NCI-H2196 (cell line): ENCODE data around the gene CORO6.
A peak's percentile ranks its signal among the peaks of the same experiment; 100 is the strongest.

Source experiments
- DNase-seq: peaks from one replicate; lab custom pipeline; 2025; ENCODE audit not compliant: unreplicated experiment; lab: John Stamatoyannopoulos, UW

The CORO6 gene

GRCh38 chr17:29613856-29614255 lies 8.9 kb downstream of the CORO6 start:
- DNase-seq = no peak

DNA sequence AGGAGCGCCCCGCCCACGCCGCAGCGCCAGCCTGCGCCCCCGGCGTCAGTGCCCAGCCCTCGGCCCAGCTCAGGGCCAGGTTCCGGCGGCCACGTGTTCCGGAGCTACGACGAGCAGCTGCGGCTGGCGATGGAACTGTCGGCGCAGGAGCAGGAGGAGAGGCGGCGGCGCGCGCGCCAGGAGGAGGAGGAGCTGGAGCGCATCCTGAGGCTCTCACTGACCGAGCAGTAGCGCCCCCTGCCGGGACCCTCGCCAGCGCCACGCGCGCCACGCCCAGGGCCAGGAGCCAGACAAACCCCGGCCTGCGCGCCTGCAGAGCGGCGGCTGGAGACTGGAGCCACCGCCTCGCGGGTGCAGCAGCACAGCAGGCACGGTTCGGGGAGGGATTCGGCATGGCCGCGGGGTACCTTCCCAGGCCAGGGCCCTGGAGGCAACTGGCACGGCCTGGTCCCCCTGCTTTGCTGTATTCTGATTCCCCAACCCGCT lies 9.3 kb downstream of the CORO6 start:
- DNase-seq = no peak

DNA sequence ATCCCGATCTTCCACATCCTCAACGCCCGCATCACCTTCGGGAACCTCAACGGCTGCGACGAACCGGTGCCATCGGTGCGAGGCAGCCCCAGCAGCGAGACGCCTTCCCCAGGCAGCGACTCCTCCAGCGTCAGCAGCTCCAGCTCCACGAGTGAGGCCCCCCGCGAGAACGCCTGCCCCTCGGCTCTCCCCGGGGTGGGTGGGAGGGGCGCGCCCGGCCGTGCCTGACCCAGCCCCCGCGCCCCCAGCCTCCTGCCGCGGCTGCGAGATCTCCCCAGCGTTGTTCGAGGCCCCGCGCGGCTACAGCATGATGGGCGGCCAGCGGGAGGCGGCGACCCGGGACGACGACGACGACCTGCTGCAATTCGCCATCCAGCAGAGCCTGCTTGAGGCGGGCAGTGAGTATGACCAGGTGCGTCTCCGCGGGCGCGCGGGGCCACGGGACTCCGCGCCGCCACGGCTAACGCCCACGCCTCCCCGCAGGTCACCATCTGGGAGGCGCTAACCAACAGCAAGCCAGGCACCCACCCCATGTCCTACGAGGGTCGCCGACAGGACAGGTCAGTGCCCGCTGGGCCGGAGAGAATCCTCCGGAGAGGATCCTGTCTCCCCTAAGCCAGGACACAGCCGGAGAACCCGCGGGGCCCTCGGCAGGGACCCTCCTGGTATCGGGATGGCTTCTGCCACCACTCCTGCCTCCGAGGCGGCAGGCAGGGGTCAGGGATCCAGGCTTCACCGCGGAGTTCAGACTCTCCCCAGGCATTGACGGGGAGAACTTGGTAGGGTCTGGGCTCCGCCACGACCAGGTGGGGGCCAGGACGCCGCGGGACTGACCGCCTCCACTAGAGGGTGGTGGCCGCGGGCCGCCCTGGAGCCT lies 10.1 kb downstream of the CORO6 start:
- DNase-seq = no peak

- no peak for DNase-seq
These were observed 10.7 kb downstream of the CORO6 start for GRCh38 chr17:29612094-29612403.

DNA sequence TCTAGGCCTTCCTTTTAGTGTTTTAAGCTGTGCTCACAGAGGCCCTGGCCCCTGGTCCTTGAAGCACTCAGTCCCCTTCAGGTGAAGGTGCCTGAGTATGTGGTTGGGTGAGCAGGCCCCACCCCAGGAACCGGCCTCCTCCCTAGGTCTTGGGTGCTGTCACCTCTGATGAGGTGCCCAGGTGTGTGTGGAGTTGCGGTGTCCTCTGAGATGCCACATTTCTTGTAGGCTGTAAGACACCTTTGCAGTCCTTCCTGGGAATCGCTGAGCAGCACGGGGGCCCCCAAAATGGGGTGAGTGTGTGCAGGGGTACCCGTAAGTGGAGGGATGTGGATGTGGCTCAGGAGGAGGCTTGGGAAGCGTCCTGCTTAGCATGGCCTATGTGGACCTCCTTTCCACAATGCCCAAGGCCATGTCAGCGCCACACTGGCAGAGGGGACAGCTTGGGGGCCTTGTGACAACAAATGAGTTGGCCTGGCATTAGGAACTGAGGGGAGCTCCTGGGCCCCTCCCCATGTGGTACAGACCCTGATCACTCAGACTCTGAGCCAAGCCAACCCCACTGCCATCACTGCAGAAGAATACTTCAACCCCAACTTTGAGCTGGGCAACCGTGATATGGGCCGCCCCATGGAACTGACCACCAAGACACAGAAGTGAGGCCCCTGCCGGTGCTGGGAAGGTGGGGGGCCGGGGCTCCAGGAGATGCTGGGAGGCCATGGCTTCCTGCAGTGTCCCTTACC lies 11.2 kb downstream of the CORO6 start:
- DNase-seq = no peak

DNA sequence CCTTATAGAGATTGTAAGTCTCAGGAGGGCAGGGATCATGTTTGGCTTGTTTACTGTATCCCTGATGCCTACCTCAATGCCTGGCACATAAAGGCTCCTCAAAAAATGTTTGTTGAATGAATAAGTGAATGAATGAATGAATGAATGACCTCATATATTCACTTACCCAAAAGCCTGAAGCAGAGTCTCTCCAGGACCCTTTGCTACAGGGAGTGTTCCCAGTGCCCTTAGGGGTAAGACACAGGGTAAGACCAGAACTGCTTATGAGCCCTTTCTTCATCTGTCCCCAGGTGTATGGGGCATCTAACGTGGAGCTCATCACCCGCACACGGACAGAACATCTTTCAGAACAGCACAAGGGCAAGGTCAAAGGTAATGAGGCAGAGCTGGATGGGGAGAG lies 12.3 kb downstream of the CORO6 start:
- DNase-seq = no peak

GRCh38 chr17:29608986-29609385 lies 13.7 kb downstream of the CORO6 start:
- DNase-seq = no peak

- DNase-seq = no peak
These were observed 15.0 kb downstream of the CORO6 start for GRCh38 chr17:29607557-29608195.

- DNase-seq = no peak
These were observed 19.5 kb downstream of the CORO6 start for GRCh38 chr17:29603109-29603674.

DNA sequence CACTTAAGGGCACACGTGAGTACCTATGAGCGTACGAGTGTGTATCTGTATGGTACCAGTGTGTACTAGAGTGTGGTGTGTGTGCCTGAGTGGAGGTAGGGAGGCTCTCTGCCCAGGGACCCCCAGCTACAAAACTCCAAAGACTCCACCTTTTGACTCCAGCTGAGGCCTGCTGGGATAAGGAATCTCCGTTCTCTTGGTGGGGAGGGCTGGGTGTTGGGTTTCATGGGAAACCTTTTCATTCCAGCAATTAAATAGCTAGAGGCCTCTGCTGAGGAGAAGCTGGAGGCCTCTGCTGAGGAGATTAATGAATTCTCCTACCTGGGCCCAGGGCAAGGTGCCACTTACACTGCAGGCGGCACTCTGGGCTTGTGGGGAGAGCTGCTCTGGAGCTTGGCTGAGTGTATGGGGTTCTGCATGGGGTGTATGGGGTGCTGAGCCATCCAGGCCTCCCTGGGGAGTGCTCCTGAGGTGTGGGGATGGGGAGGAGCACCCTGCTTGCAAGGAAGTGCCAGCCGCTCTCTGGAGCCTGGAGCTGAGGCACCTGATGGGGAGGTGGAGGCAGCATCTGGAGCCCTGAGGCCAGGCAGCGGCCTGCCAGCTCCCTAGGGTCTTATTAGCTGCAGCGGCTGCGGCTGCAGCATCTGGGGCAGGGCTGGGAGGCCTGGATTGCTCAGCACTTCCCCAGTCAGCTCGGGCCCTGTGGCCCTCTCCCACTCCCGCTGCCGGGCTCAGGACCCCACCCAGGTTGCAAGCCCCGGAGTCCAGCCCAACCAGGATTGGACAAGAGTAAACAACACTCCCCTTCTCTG lies 25.1 kb downstream of the CORO6 start:
- no peak for DNase-seq

- DNase-seq = no peak
These were observed 25.9 kb downstream of the CORO6 start for GRCh38 chr17:29596811-29597210.

- DNase-seq = no peak
These were observed 26.6 kb downstream of the CORO6 start for GRCh38 chr17:29595943-29596774.

- no peak for DNase-seq
These were observed 27.4 kb downstream of the CORO6 start for GRCh38 chr17:29595107-29595942.

GRCh38 chr17:29594519-29595090 lies 28.1 kb downstream of the CORO6 start:
- no peak for DNase-seq

DNA sequence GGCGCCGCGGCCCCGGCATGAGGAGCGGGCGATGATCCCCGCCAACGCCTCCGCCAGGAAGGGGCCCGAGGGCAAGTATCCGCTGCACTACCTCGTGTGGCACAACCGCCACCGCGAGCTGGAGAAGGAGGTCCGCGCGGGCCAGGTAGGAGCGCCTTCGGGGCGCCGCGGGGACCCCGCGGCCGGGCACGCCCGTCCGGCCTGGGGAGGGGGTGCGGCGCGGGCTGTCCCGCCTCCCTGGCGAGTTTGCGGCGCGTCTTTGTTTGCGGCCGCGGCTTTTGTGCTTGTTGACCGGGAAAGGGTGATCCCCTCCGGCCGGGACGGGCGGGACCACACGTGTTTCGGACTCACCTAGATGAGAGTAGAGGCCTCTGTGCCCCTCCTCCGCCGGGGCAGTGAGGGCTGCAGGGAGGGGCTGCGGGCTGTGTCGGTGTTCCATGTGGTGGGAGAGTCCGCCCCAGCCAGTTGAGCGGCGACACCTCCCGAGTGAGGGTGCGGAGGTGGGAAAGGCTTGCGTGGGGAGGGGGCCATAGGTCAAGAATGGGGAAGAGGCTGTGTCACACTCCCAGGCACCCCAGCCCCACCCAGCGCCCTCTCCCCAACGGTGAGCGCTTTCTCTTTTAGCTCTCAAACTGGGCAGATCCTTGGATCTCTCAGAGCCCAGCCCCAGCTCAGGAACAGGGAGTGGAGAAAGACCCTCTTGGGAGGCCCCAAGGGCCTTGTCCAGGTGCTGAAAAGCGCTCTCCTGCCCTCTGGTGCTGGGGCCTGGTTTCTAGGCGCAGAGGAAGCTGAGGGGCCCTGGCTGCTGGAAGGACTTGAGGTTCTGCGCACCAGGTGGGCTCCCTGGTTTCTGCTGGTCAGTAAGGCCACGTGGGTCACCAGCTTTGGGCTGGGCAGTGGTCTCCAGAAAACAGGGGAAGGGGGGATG lies 28.9 kb downstream of the CORO6 start:
- DNase-seq = no peak

DNA sequence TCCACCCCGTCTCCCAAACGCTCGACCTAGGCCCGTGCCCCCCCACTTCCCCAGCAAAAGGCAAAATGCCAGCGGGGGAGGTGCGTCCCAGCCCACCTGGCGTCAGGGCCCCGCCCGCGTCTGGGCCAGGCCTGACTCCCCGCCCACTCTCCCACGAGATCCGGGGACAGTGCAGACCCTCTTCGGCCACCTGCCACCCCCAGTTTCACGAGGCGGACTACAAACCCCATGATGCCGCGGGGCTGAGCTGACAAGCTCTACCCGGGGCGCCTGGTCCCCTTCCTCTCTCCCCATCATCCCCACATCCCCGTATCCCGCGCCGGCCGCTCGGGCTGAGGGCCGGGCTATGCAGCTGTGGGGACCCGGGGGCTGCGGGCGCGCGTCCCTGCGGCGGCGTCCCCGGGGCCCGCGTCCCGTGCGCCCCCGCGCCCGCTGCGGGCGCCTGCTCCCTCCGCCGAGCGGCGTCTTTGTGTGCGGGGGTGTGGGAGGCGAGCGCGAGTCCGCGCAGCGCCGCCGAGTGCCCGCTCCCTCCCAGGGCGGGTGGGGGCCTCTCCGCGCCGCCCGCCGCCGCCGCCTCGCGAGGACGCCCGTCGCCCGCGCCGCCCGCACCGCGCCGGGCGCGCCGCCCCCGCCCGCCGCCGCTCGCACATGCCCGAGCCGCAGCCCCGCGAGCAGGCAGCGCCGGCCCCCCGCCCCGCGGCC lies 29.7 kb downstream of the CORO6 start, which contains the start of gene ANKRD13B:
TSS of gene ANKRD13B (plus strand) at position 283 of the 702 bp plus-strand sequence. CDS start 490 bp downstream, outside the sequence.
- peak; percentile 57 for DNase-seq
